AG09319 (cell line): ENCODE measurements around the gene MYLK2.
"Not testable (repeated sequence)": the region's sequence is repeated elsewhere in the genome, so short reads cannot be mapped to it uniquely, and the experiment has no call there.

Source experiments
- DNase-seq: peaks from one replicate; pipeline ENCODE4 v3.0.0-alpha.2; 2010; ENCODE audit warnings: low read depth; ENCODE audit errors: extremely low read depth
- CTCF ChIP-seq: IDR thresholded peaks from 2 replicates; pipeline ENCODE4 v1.5.1; 2011; ENCODE audit warnings: low read depth, mild to moderate bottlenecking, inconsistent platforms, low read length, moderate library complexity

MYLK2 gene

GRCh38 chr20:31808481-31808880 is 10.7 kb upstream of the MYLK2 start:
- DNase-seq: no peak

GRCh38 chr20:31809661-31810060 is 9.5 kb upstream of the MYLK2 start:
- no peak for DNase-seq
- TF ChIP-seq CTCF: no peak

More at GRCh38 chr20:31808481-31808880, 10.7 kb upstream of the MYLK2 start:
- no peak for TF ChIP-seq CTCF

GRCh38 chr20:31811198-31811597 is 8.0 kb upstream of the MYLK2 start:
- DNase-seq: no peak
- TF ChIP-seq CTCF: no peak

GRCh38 chr20:31811796-31812728 is 7.1 kb upstream of the MYLK2 start:
- peak; percentile 48 for DNase-seq
- no peak for TF ChIP-seq CTCF

GRCh38 chr20:31813611-31814010 is 5.5 kb upstream of the MYLK2 start:
- no peak for TF ChIP-seq CTCF
- no peak for DNase-seq

- DNase-seq: not testable (repeated sequence)
Measured at GRCh38 chr20:31814142-31814541, 5.0 kb upstream of the MYLK2 start.

- TF ChIP-seq CTCF: no peak
- DNase-seq: no peak
Measured at GRCh38 chr20:31815408-31816188, 3.6 kb upstream of the MYLK2 start.
